ENCODE data around the gene COA1. TPM values are rescaled to one million over a fixed set of nuclear protein-coding genes. Genes with fewer than 3 reads are reported as not detected.

Gene COA1
- total and polyA plus RNA-seq, 2 donors (not counting 3 experiments of a cell fraction or from before 2014, with no cell fraction given), result 38.1 to 55.1 TPM

- H3K9ac ChIP-seq (replicated peaks; ENCODE audit: extremely low read depth, insufficient read depth, low read length), result no peak overlapping the region
- H3K79me2 ChIP-seq (ENCODE audit: control insufficient read depth, insufficient read depth, low read length), result peaks cover 100% of the 10 kb centered on the region
- TF ChIP-seq POLR2A (IDR thresholded peaks at IDR 0.05; ENCODE audit: low read depth, low read length) (no peak), MAX (IDR thresholded peaks at IDR 0.05; ENCODE audit: insufficient read depth, insufficient read length) (no peak)
- peak overlapping the region; percentile 8 for H3K4me2 ChIP-seq (ENCODE audit: insufficient read depth, low read length)
- peaks cover 16% of the 10 kb centered on the region for H4K20me1 ChIP-seq (replicated peaks; ENCODE audit: control insufficient read depth, extremely low read depth, insufficient read depth, low read length)
- H3K4me1 ChIP-seq (ENCODE audit: control insufficient read depth, extremely low read depth, insufficient read depth, low read length), result peaks cover 30% of the 10 kb centered on the region
- ChIA-PET POLR2A (interaction anchor here (1.5 kb wide), 1 partner anchor 8 kb away, joined by 4 read pairs; the partner anchor contains the start of gene STK17A), CTCF (interaction anchor here (0.7 to 2.4 kb wide), 4 partner anchors 8 to 39 kb away, joined by 3 to 19 read pairs (median 3); partner anchors contain the start of gene STK17A)
- no TSS peak for BruUV-seq (replicated peaks)
- H3K36me3 ChIP-seq (ENCODE audit: control insufficient read depth in 2 of 2, extremely low read depth in 1 of 2, insufficient read depth in 2 of 2, low read length in 2 of 2), result no peaks in the 10 kb centered on the region
- H3K9me3 ChIP-seq (replicated peaks; ENCODE audit: control insufficient read depth, insufficient read depth, low read length), result no peaks in the 10 kb centered on the region
- dilution Hi-C loops (cut with MboI; ENCODE audit: extremely low pct_ligation_motif_present, low sequenced_read_pairs), result loop anchor here (25.0 kb wide), 1 partner anchor 121 kb away; no protein-coding TSS in a partner anchor
- no peak overlapping the region for H2AFZ ChIP-seq (ENCODE audit: low read depth, low read length)
- intact Hi-C loops (cut with micrococcal nuclease), result loop anchor here (2.0 kb wide), 1 partner anchor 14 kb away; no protein-coding TSS in a partner anchor
- DNase-seq (ENCODE audit: low read depth, low spot score) (no peak), FAIRE-seq (no peak)
- H3K27me3 ChIP-seq (ENCODE audit: control insufficient read depth in 2 of 2, insufficient read depth in 2 of 2, low read length in 2 of 2), result no peaks in the 10 kb centered on the region
- H3K27ac ChIP-seq (ENCODE audit: insufficient read depth, low read depth, low read length), result peak overlapping the region; percentile 35
- no peak overlapping the region for H3K4me3 ChIP-seq (replicated peaks in 1 of 3; ENCODE audit: insufficient read depth in 1 of 3, low read depth in 1 of 3, low read length in 3 of 3)
- no peaks in the 10 kb centered on the region for H3K9me1 ChIP-seq (replicated peaks; ENCODE audit: control insufficient read depth, extremely low read depth, insufficient read depth, low read length)
Observed at GRCh38 chr7:43590862-43591557, 138.3 kb downstream of the COA1 start.

- DNase-seq (ENCODE audit: low read depth, low spot score), result no peak
- intact Hi-C loops (cut with micrococcal nuclease) (loop anchor here (2.0 to 10.0 kb wide), 2 partner anchors 15 to 655 kb away; partner anchors contain the start of genes MRPL32 and PSMA2), dilution Hi-C loops (cut with MboI; ENCODE audit: extremely low pct_ligation_motif_present, low sequenced_read_pairs) (loop anchor here (25.0 kb wide), 1 partner anchor 123 kb away; no protein-coding TSS in a partner anchor)
- H3K36me3 ChIP-seq (ENCODE audit: control insufficient read depth in 2 of 2, extremely low read depth in 1 of 2, insufficient read depth in 2 of 2, low read length in 2 of 2), result no peaks in the 10 kb centered on the region
- H3K4me1 ChIP-seq (ENCODE audit: control insufficient read depth, extremely low read depth, insufficient read depth, low read length), result peaks cover 43% of the 10 kb centered on the region
- no TSS peak for BruUV-seq (replicated peaks)
- peaks cover 100% of the 10 kb centered on the region for H3K79me2 ChIP-seq (ENCODE audit: control insufficient read depth, insufficient read depth, low read length)
- H3K9me3 ChIP-seq (replicated peaks; ENCODE audit: control insufficient read depth, insufficient read depth, low read length), result no peaks in the 10 kb centered on the region
- ChIA-PET CTCF (no interaction called here), POLR2A (no interaction called here)
- H3K27me3 ChIP-seq (ENCODE audit: control insufficient read depth in 2 of 2, insufficient read depth in 2 of 2, low read length in 2 of 2), result no peaks in the 10 kb centered on the region
- H3K9ac ChIP-seq (replicated peaks; ENCODE audit: extremely low read depth, insufficient read depth, low read length), result no peak overlapping the region
- no peak overlapping the region for H3K4me2 ChIP-seq (ENCODE audit: insufficient read depth, low read length)
- TF ChIP-seq POLR2A (IDR thresholded peaks at IDR 0.05; ENCODE audit: low read depth, low read length) (no peak), GATA2 (IDR thresholded peaks at IDR 0.05; ENCODE audit: insufficient read depth, insufficient read length, low read depth, low read length) (no peak), EZH2 (IDR thresholded peaks at IDR 0.05; ENCODE audit: borderline replicate concordance, low read depth, low read length, severe bottlenecking) (no peak), JUN (IDR thresholded peaks at IDR 0.05; ENCODE audit: borderline replicate concordance, insufficient read depth, insufficient read length, low read depth) (no peak)
- H2AFZ ChIP-seq (ENCODE audit: low read depth, low read length), result no peak overlapping the region
- FAIRE-seq, result no peak
- no peak overlapping the region for H3K4me3 ChIP-seq (replicated peaks in 1 of 3; ENCODE audit: insufficient read depth in 1 of 3, low read depth in 1 of 3, low read length in 3 of 3)
- H4K20me1 ChIP-seq (replicated peaks; ENCODE audit: control insufficient read depth, extremely low read depth, insufficient read depth, low read length), result peaks cover 15% of the 10 kb centered on the region
- H3K9me1 ChIP-seq (replicated peaks; ENCODE audit: control insufficient read depth, extremely low read depth, insufficient read depth, low read length), result no peaks in the 10 kb centered on the region
- no peak overlapping the region for H3K27ac ChIP-seq (ENCODE audit: insufficient read depth, low read depth, low read length)
Observed at GRCh38 chr7:43589728-43590127, 139.6 kb downstream of the COA1 start.

Other genes starting within 250 kb of the COA1 start
- 53.9 and 58.8 TPM in 2 replicates for gene STK17A, start 146.4 kb downstream of the COA1 start, total RNA-seq
- 10.6 and 11.7 TPM in 2 replicates for gene STK17A, start 146.4 kb downstream of the COA1 start, polyA plus RNA-seq
- 34.5 and 38.2 TPM in 2 replicates for gene BLVRA, start 29.2 kb upstream of the COA1 start, total RNA-seq
- 15.8 and 24.0 TPM in 2 replicates for gene BLVRA, start 29.2 kb upstream of the COA1 start, polyA plus RNA-seq
- gene MRPS24, start 140.0 kb upstream of the COA1 start, total RNA-seq, result 105 and 110 TPM in 2 replicates
- gene MRPS24, start 140.0 kb upstream of the COA1 start, polyA plus RNA-seq, result 279 and 293 TPM in 2 replicates
- gene URGCP, start 177.1 kb upstream of the COA1 start, total RNA-seq, result 25.3 and 26.8 TPM in 2 replicates
- gene URGCP, start 177.1 kb upstream of the COA1 start, polyA plus RNA-seq, result 13.1 and 14.9 TPM in 2 replicates
- gene UBE2D4, start 196.9 kb upstream of the COA1 start, total RNA-seq, result 11.3 and 11.7 TPM in 2 replicates
- gene UBE2D4, start 196.9 kb upstream of the COA1 start, polyA plus RNA-seq, result 19.8 and 27.1 TPM in 2 replicates